ENCODE measurements around the gene PRKCE. TPM values are rescaled to one million over a fixed set of nuclear protein-coding genes. Genes with fewer than 3 reads are reported as not detected.

The PRKCE gene
- total RNA-seq, 2 experiments from 2014 or later = 17.0 to 42.1 TPM

- intact Hi-C loops (cut with micrococcal nuclease; ENCODE audit: unreplicated experiment) = no loop called here
- Histone ChIP-seq H3K9me3 (ENCODE audit: low read length) (no peaks in the 10 kb centered on the region), H2AFZ (ENCODE audit: low read length) (no peak overlapping the region), H3K27ac (ENCODE audit: low read depth, low read length, poor library complexity, severe bottlenecking) (no peak overlapping the region), H4K20me1 (ENCODE audit: insufficient read depth, low read length) (no peaks in the 10 kb centered on the region), H3K4me2 (ENCODE audit: low read length) (no peak overlapping the region), H3K4me3 (ENCODE audit: low read depth, low read length, poor library complexity, severe bottlenecking) (no peak overlapping the region), H3K9me2 (ENCODE audit: insufficient read depth, low read length) (no peaks in the 10 kb centered on the region), H3K79me2 (ENCODE audit: insufficient read depth, low read depth, low read length) (no peaks in the 10 kb centered on the region), H3K36me3 (ENCODE audit: insufficient read depth, low read length) (no peaks in the 10 kb centered on the region), H3K4me1 (ENCODE audit: insufficient read depth, low read length, poor library complexity, severe bottlenecking) (no peaks in the 10 kb centered on the region)
- no peak for DNase-seq (ENCODE audit: low spot score)
- no peak for TF ChIP-seq EZH2phosphoT487 (IDR thresholded peaks at IDR 0.05; ENCODE audit: borderline replicate concordance, low read depth, low read length)
- no peak for TF ChIP-seq CTCF (conservative IDR thresholded peaks at IDR 0.05; ENCODE audit: low read length)
- POLR2A ChIA-PET = no interaction called here
- CTCF ChIA-PET (ENCODE audit: unreplicated experiment) = no interaction called here
- BruUV-seq (replicated peaks) = no TSS peak
Observed at GRCh38 chr2:46042711-46043110, 391.2 kb downstream of the PRKCE start.

DNA sequence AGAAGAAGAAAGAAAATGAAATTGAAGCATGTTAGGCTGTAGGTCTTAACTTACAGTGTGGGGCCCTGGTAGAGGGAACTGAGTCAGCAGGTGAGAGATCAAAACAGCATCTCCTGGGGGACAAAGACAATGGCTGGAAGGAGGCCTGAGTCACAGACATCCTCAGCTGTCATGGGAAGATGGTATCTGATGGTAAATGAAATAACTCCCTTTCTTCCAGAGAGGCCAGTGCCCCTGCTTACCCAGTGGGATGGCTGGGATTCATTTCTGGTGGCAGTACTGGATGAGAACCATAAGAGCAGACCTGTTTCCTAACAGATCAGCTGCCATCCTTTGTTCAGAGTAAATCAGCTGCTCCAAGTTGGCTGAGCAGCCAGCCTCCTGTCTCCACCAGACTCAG, 394.4 kb downstream of the PRKCE start:
- BruUV-seq (replicated peaks) = no TSS peak
- Histone ChIP-seq H4K20me1 (ENCODE audit: insufficient read depth, low read length) (no peaks in the 10 kb centered on the region), H3K27ac (ENCODE audit: low read depth, low read length, poor library complexity, severe bottlenecking) (no peak overlapping the region), H3K4me1 (ENCODE audit: insufficient read depth, low read length, poor library complexity, severe bottlenecking) (no peaks in the 10 kb centered on the region), H3K4me3 (ENCODE audit: low read depth, low read length, poor library complexity, severe bottlenecking) (no peak overlapping the region), H3K4me2 (ENCODE audit: low read length) (no peak overlapping the region), H3K9me2 (ENCODE audit: insufficient read depth, low read length) (no peaks in the 10 kb centered on the region), H3K79me2 (ENCODE audit: insufficient read depth, low read depth, low read length) (no peaks in the 10 kb centered on the region), H3K9me3 (ENCODE audit: low read length) (no peaks in the 10 kb centered on the region), H2AFZ (ENCODE audit: low read length) (no peak overlapping the region), H3K36me3 (ENCODE audit: insufficient read depth, low read length) (no peaks in the 10 kb centered on the region)
- POLR2A ChIA-PET = no interaction called here
- DNase-seq (ENCODE audit: low spot score) = no peak
- CTCF ChIA-PET (ENCODE audit: unreplicated experiment) = no interaction called here
- intact Hi-C loops (cut with micrococcal nuclease; ENCODE audit: unreplicated experiment) = no loop called here
- TF ChIP-seq EZH2phosphoT487 (IDR thresholded peaks at IDR 0.05; ENCODE audit: borderline replicate concordance, low read depth, low read length) = no peak
- no peak for TF ChIP-seq CTCF (conservative IDR thresholded peaks at IDR 0.05; ENCODE audit: low read length)

DNA sequence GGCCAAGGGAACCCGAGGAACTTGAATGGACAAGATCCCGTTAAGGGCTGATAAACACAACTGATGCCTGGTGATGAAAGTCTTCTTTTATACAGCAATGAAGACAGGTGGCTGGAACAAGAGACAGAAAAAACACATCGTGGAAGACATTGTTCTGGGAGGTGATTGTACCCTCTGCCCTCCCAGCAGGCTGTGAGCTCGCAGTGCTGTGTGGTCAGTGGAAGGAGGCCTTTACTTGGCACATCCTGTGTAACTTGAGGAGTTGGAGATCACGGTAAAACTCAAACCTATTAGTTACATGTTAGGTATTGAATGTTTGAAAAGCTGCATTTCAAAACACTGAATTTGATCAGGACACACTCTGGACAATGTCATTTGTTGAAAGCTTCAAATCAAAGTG, 395.8 kb downstream of the PRKCE start:
- no peaks in the 10 kb centered on the region for H3K4me1 ChIP-seq (ENCODE audit: insufficient read depth, low read length, poor library complexity, severe bottlenecking)
- intact Hi-C loops (cut with micrococcal nuclease; ENCODE audit: unreplicated experiment) = no loop called here

More for the DNA sequence above, 395.8 kb downstream of the PRKCE start:
- POLR2A ChIA-PET = no interaction called here
- no peak overlapping the region for H3K4me3 ChIP-seq (ENCODE audit: low read depth, low read length, poor library complexity, severe bottlenecking)
- no peaks in the 10 kb centered on the region for H3K9me2 ChIP-seq (ENCODE audit: insufficient read depth, low read length)
- no peak overlapping the region for H3K27ac ChIP-seq (ENCODE audit: low read depth, low read length, poor library complexity, severe bottlenecking)
- no peaks in the 10 kb centered on the region for H4K20me1 ChIP-seq (ENCODE audit: insufficient read depth, low read length)
- TF ChIP-seq EZH2phosphoT487 (IDR thresholded peaks at IDR 0.05; ENCODE audit: borderline replicate concordance, low read depth, low read length) (no peak), CTCF (conservative IDR thresholded peaks at IDR 0.05; ENCODE audit: low read length) (no peak)
- H3K36me3 ChIP-seq (ENCODE audit: insufficient read depth, low read length) = no peaks in the 10 kb centered on the region
- no peaks in the 10 kb centered on the region for H3K79me2 ChIP-seq (ENCODE audit: insufficient read depth, low read depth, low read length)
- CTCF ChIA-PET (ENCODE audit: unreplicated experiment) = no interaction called here
- no peak overlapping the region for H2AFZ ChIP-seq (ENCODE audit: low read length)
- no peak overlapping the region for H3K4me2 ChIP-seq (ENCODE audit: low read length)
- no TSS peak for BruUV-seq (replicated peaks)
- DNase-seq (ENCODE audit: low spot score) = no peak
- H3K9me3 ChIP-seq (ENCODE audit: low read length) = no peaks in the 10 kb centered on the region

Data from OCI-LY7 (cell line).